UCSD-AML1 (cell line): ENCODE results near the gene MICOS13.
"Not testable (repeated sequence)": the region's sequence is repeated elsewhere in the genome, so short reads cannot be mapped to it uniquely, and the experiment has no call there.

ENCODE experiments used
- DNase-seq: peaks from one replicate; lab custom pipeline; 2025; ENCODE audit not compliant: unreplicated experiment; lab: John Stamatoyannopoulos, UW

MICOS13 gene

GRCh38 chr19:5700455-5701092, 20.3 kb upstream of the MICOS13 start:
- no peak for DNase-seq

- no peak for DNase-seq
These were observed 18.5 kb upstream of the MICOS13 start for GRCh38 chr19:5698635-5699422.

- no peak for DNase-seq
These were observed 17.7 kb upstream of the MICOS13 start for GRCh38 chr19:5697890-5698634.

GRCh38 chr19:5697022-5697889, 16.9 kb upstream of the MICOS13 start:
- no peak for DNase-seq

GRCh38 chr19:5696196-5697021, 16.1 kb upstream of the MICOS13 start:
- no peak for DNase-seq

GRCh38 chr19:5695649-5696195, 15.4 kb upstream of the MICOS13 start:
- DNase-seq = no peak

GRCh38 chr19:5694956-5695648, 14.8 kb upstream of the MICOS13 start:
- DNase-seq = no peak

- no peak for DNase-seq
These were observed 14.0 kb upstream of the MICOS13 start for GRCh38 chr19:5694167-5694955.

- no peak for DNase-seq
These were observed 13.2 kb upstream of the MICOS13 start for GRCh38 chr19:5693195-5694166.

- DNase-seq = no peak
These were observed 12.4 kb upstream of the MICOS13 start for GRCh38 chr19:5692723-5693194.

GRCh38 chr19:5691822-5692722, 11.8 kb upstream of the MICOS13 start:
- DNase-seq = no peak

- DNase-seq = peak; percentile 61
These were observed 10.9 kb upstream of the MICOS13 start for GRCh38 chr19:5690955-5691821.

GRCh38 chr19:5690125-5690954, 10.0 kb upstream of the MICOS13 start, which contains the start of gene RPL36:
RPL36 (plus strand) TSS chr19:5690295; CDS start chr19:5690508, 213 bp downstream.
- peak; percentile 99 for DNase-seq

- DNase-seq = not testable (repeated sequence)
These were observed 8.1 kb upstream of the MICOS13 start for GRCh38 chr19:5688262-5688881.
